ENCODE data around the gene ADAMTS10.

GRCh38 chr19:8532225-8532624 is 78.3 kb downstream of the ADAMTS10 start:
- TF ChIP-seq POLR2AphosphoS5 (IDR thresholded peaks at IDR 0.05; ENCODE audit: insufficient read depth in 1 of 2, low read depth in 1 of 2): no peak
- TF ChIP-seq CTCF (IDR thresholded peaks at IDR 0.05): no peak

Data from vagina (tissue), 2 donors.